Pancreas (tissue), 10 donors: ENCODE results near the gene BPIFB2. TPM values are rescaled to one million over a fixed set of nuclear protein-coding genes. Genes with fewer than 3 reads are reported as not detected.

Experiments
- ATAC-seq, 4 donors: fragments of 200-7000 bp; cut with Tn5 transposase; one replicate each; pipeline versions ENCODE4 v1.8.0 to v1.9.1; 2020; ENCODE audit warnings: mild to moderate bottlenecking in 4 of 4, moderate library complexity in 4 of 4
- DNase-seq, 6 donors: peaks; one replicate each; pipeline ENCODE4 v3.0.0-alpha.2; 2020
- FAIRE-seq: peaks from 2 replicates; lab custom pipeline; 2012; peaks lifted over from hg19 to GRCh38; lab: Jason Lieb, UNC
- H3K27ac ChIP-seq, 4 donors: fragments of 200-600 bp; sonication (generic); 1 replicate in 3 of 4; 2 replicates in 1 of 4; pipeline versions ENCODE4 v1.5.0 to v1.8.0; 2020
- H3K27me3 ChIP-seq, 4 donors: fragments of 200-600 bp; one replicate each; pipeline ENCODE4 v1.8.0; 2021
- H3K36me3 ChIP-seq, 3 donors: fragments of 200-600 bp; sonication (generic) in 1 of 3; one replicate each; pipeline versions ENCODE4 v1.5.0 to v1.8.0; 2020 to 2021
- H3K4me1 ChIP-seq, 3 donors: fragments of 200-600 bp; one replicate each; pipeline ENCODE4 v1.8.0; 2021
- H3K4me3 ChIP-seq, 4 donors: fragments of 200-600 bp; sonication (generic) in 2 of 4; one replicate each; pipeline versions ENCODE4 v1.5.0 to v1.8.0; 2020 to 2021
- H3K9me3 ChIP-seq, 4 donors: fragments of 200-600 bp; one replicate each; pipeline ENCODE4 v1.8.0; 2021
- WGBS, 2 donors: extraction: QIAGEN DNeasy Blood & Tissue Kit; methylation state at CpG; one replicate each; pipeline ENCODE4 v1.1.7; 2013; 5-methylcytosine and 5-hydroxymethylcytosine counted together
- intact Hi-C, 3 donors: fragments of 100-400 bp; cut with DNase I; formaldehyde crosslinking; loops; one replicate each; pipeline versions ENCODE4 v1.11.1 to v1.14.2; 2022
- polyA plus RNA-seq, 2 donors: library from polyadenylated mRNA; stranded (reverse); fragments of 200-250 nt; gene quantifications; one replicate each; pipeline ENCODE4 v1.2.3, GENCODE V29; 2013
- total RNA-seq, 6 donors: library from RNA; stranded (reverse); fragmentation: NEBNext Ultra II Directional in 4 of 6; extraction: Animal tissue kit (Norgen Biotek cat#: 25700) in 4 of 6; gene quantifications; one replicate each; pipeline versions ENCODE4 v1.2.1 to v1.2.4, GENCODE V29; 2021 to 2023
- TF ChIP-seq, protein P1 (sequence below), 4 donors: fragments of 200-600 bp; sonication (generic) in 3 of 4; IDR thresholded peaks; one replicate each; pipeline versions ENCODE4 v1.5.0 to v1.8.0; 2021; ENCODE audit warnings: antibody characterized with exemption in 4 of 4
- donor health status: healthy with polysubstance abuse.
- donor health status: DM: no; HTN: no; CAD: no; lungs with moderate emphysema.
- donor health status: DM: no; HTN: no; CAD: no.
- donor health status: control.
- donor health status: control.
- donor health status: Bipolar disorder and iron deficiency.
- donor health status: DM: yes; HTN: yes; CAD: no.
- donor health status: DM: no; HTN: no; CAD: no.
- donor health status: DM: no; HTN: no; CAD: no.
- donor health status: DM: yes; HTN: yes; CAD: no.

Gene BPIFB2
- total and polyA plus RNA-seq, 8 donors, result 0.05 to 0.16 TPM; not detected in 6

DNA sequence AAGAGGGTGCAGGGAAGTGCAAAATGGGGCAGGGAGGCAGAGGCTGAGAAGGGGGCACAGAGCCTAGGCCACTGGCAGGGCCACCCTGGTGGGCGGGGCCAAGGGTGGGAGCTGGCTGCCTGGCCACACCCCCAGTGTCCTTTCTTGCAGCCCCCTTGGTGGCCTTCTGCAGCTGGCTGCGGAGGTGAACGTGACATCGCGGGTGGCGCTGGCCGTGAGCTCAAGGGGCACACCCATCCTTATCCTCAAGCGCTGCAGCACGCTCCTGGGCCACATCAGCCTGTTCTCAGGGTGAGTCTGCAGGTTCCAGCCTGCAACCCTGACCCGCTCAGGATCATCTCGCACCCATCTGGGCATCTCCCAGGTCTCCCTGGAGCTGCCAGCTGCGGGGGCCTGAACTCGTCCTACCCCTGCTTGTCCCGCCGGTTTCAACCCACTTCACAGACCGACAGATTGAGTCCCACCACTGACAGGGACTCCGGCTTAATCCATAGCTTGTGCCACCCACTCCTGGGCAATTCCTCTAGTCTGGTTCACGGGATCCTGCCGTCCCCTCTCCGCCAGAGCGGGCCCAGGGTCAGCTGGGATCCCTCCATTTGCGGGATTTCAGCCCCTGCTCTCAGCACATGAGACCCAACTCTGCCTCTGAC is 52.4 kb downstream of the BPIFB2 start:
- H3K27me3 ChIP-seq, result no peaks in the 10 kb centered on the region
- no peaks in the 10 kb centered on the region for H3K9me3 ChIP-seq
- no peaks in the 10 kb centered on the region for H3K36me3 ChIP-seq
- no peak for FAIRE-seq
- H3K4me1 ChIP-seq, result no peaks in the 10 kb centered on the region
- H3K4me3 ChIP-seq, result no peak overlapping the region
- peak in 1 of 6 donors; percentile 48 for DNase-seq
- WGBS, 2 donors, result 85 to 86% methylated on average over 22 of the region's 22 CpGs
- no peak overlapping the region for H3K27ac ChIP-seq
- TF ChIP-seq, protein P1, sequence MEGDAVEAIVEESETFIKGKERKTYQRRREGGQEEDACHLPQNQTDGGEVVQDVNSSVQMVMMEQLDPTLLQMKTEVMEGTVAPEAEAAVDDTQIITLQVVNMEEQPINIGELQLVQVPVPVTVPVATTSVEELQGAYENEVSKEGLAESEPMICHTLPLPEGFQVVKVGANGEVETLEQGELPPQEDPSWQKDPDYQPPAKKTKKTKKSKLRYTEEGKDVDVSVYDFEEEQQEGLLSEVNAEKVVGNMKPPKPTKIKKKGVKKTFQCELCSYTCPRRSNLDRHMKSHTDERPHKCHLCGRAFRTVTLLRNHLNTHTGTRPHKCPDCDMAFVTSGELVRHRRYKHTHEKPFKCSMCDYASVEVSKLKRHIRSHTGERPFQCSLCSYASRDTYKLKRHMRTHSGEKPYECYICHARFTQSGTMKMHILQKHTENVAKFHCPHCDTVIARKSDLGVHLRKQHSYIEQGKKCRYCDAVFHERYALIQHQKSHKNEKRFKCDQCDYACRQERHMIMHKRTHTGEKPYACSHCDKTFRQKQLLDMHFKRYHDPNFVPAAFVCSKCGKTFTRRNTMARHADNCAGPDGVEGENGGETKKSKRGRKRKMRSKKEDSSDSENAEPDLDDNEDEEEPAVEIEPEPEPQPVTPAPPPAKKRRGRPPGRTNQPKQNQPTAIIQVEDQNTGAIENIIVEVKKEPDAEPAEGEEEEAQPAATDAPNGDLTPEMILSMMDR (IDR thresholded peaks at IDR 0.05), result no peak
- intact Hi-C loops, result no loop called here
- ATAC-seq, result no peak

DNA sequence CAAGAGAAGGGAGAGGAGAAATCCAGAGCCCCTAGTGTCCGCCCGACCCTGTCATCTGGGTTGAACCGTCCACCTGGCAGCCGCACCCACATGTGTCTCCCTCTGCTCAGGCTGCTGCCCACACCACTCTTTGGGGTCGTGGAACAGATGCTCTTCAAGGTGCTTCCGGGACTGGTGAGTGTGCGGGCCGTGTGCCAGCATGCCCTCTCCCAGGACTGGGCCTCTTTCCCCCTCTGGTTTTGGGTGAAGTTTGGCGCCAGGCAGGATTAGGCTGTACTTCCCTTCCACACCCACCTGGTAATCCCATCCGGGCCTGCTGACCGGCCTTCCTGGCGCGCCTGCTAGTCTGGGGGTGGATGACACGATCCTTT is 54.1 kb downstream of the BPIFB2 start:
- no peaks in the 10 kb centered on the region for H3K36me3 ChIP-seq
- no peak for ATAC-seq
- intact Hi-C loops, result no loop called here
- H3K4me1 ChIP-seq, result no peaks in the 10 kb centered on the region
- no peak overlapping the region for H3K27ac ChIP-seq
- TF ChIP-seq, protein P1 (IDR thresholded peaks at IDR 0.05), result no peak
- H3K27me3 ChIP-seq, result no peaks in the 10 kb centered on the region
- no peak for FAIRE-seq
- H3K9me3 ChIP-seq, result no peaks in the 10 kb centered on the region
- H3K4me3 ChIP-seq, result no peak overlapping the region
- 83 to 84% methylated on average over 14 of the region's 14 CpGs for WGBS, 2 donors
- no peak for DNase-seq

GRCh38 chr20:33062105-33062824 is 54.8 kb downstream of the BPIFB2 start:
- Histone ChIP-seq H3K4me3 (no peak overlapping the region), H3K9me3 (no peaks in the 10 kb centered on the region), H3K27ac (no peak overlapping the region), H3K27me3 (no peaks in the 10 kb centered on the region), H3K4me1 (no peaks in the 10 kb centered on the region), H3K36me3 (no peaks in the 10 kb centered on the region)
- FAIRE-seq (no peak), DNase-seq (no peak), ATAC-seq (no peak)
- intact Hi-C loops, result no loop called here
- WGBS, 2 donors, result 63 to 64% methylated on average over 9 of the region's 9 CpGs
- TF ChIP-seq, protein P1 (IDR thresholded peaks at IDR 0.05), result no peak

- Histone ChIP-seq H3K36me3 (no peaks in the 10 kb centered on the region), H3K4me3 (no peak overlapping the region), H3K27me3 (no peaks in the 10 kb centered on the region), H3K9me3 (no peaks in the 10 kb centered on the region), H3K4me1 (no peaks in the 10 kb centered on the region), H3K27ac (no peak overlapping the region)
- WGBS, 2 donors, result 53 to 62% methylated on average over 1 of the region's 1 CpG
- TF ChIP-seq, protein P1 (IDR thresholded peaks at IDR 0.05), result no peak
- no peak for ATAC-seq
- intact Hi-C loops, result no loop called here
- FAIRE-seq, result no peak
- no peak for DNase-seq
Observed at GRCh38 chr20:33062825-33063149, 55.3 kb downstream of the BPIFB2 start.

DNA sequence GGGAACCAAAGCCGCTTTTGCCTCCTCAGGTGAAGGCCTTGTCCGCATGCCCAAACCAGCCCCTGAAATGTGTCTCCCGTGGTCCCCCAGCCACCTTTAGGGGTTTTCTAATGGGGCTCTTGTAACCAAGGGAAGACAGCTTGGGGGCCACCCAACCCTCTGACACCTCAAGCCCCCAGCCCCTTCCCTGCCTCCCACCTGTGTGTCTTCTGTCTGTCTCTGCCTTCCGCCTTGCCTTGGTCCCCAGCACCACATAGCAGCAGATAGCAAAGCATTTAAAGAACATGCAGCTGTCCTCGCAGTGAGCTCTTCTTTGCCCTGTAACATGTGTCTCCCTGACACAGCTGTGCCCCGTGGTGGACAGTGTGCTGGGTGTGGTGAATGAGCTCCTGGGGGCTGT is 55.8 kb downstream of the BPIFB2 start:
- H3K4me1 ChIP-seq, result no peaks in the 10 kb centered on the region
- TF ChIP-seq, protein P1 (IDR thresholded peaks at IDR 0.05), result no peak
- no peaks in the 10 kb centered on the region for H3K36me3 ChIP-seq
- H3K9me3 ChIP-seq, result no peaks in the 10 kb centered on the region
- intact Hi-C loops, result no loop called here
- DNase-seq, result no peak
- H3K27ac ChIP-seq, result no peak overlapping the region
- no peak for ATAC-seq
- no peaks in the 10 kb centered on the region for H3K27me3 ChIP-seq
- 84 to 86% methylated on average over 6 of the region's 6 CpGs for WGBS, 2 donors
- H3K4me3 ChIP-seq, result no peak overlapping the region
- no peak for FAIRE-seq
